Activated CD4-positive, CD25-positive, alpha-beta regulatory T cell treated with anti-CD3 and anti-CD28 coated beads, Interleukin-2, amount 50 U/mL, for 16 hours (primary cell): ENCODE results near the gene GPC1.

Source experiments
- DNase-seq: peaks from one replicate; pipeline ENCODE4 v3.0.0-alpha.2; 2020; ENCODE audit warnings: low read depth, low spot score

GPC1 gene

DNA sequence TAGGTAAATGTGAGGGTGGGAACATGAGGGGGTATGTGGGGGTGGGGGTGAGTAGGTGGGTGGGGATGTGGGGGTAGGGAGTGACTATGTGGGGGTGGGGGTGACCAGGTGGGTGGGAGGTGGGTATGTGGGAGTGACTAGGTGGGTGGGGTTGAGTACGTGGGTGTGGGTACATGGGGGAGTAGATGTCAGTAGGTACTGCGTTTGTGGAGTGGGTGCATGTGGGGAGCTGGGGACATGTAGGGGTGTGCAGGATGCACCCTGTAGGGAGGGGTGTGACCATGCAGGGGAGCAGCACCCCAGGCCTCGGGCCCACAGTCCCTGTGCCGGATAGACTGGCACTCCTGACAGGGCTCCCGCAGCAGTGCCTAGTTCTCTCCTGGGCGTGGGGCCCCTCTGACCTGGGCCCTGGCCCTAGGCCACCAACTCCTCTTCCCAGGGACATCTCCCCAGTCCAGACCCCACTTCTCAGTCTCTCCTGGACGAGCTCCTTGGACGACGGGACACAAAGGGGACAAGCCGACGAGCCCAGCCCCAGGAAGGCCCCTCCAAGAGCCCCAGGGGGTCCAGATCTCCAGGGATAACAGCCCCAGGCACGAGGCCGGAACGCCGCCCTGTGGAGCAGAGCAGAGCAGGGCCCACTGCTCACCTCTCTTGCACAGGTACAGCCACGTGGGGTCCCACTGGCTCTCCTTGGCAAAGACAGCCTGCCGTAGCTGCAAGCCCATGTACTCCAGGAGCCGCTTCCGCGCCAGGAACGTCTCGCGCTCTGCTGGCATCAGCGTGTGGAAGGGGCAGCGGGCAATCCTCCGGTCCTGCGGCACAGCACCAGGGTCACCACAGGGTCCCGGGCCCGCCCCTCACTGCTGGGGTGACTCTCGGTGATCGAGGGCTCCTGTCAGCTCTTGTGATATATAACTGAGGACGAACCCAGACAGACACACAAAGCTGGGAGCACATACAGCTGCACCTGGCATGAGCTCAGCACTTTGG is 64.1 kb downstream of the GPC1 start:
- DNase-seq = no peak

DNA sequence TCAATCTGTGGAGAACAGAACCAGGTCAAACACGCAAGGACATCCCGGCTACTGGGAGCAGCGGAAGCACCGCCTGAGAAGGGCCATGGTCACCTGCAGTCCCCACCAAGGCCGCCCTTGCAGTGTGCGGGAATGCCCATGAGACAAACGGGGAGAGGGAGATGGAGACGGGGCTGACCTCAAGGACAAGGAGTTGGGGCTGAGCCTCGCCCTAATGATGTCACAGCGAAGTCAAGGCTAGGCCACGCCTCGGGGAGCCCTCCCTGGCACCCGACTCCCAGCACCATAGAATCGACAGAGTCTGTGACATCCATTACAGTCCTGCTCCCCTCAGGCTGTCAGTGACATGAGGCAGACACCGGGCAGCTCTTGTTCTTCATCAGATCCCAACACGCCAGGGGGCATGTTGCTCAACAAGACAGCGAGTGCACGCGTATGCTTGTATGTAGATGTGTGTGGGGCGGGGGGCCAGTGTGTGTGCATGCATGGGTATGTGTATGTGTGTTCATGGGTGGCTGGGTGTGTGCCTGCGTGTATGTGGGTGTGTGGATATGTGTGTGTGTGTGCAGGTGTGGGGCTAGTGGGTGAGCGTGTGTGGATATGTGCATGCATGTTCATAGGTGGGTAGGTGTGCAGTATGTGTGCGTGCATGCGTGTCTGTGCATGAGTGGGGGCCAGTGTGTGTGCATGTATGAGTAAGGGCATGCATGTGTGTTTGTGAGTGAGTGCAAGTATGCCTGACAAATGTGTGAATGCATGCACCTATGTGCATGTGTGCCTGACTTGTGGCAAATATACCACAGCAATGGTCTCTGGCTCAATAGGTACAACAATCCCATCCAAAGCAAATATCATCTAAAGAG is 65.3 kb downstream of the GPC1 start:
- DNase-seq = no peak

DNA sequence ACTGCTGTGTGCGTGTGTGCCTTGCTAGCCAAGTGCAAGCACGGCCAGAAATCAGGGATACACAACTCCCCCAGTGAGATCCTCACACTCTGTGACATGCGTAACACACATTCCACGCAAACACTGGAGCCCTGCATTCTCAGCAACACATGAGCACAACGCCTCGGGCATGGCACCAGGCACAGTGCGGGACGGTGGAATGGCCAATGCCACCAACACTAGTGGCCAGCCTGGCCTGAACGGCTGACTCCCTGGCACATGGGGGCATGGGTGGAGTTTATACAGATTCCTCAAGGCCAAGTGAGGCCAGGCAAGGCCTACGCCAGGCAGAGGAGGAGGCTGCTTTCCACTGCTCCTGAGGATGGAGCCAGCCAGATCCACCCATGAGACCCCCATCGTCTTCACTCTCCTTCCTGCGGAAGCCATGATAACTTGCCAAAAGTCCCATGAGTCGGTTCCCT is 66.1 kb downstream of the GPC1 start:
- no peak for DNase-seq

DNA sequence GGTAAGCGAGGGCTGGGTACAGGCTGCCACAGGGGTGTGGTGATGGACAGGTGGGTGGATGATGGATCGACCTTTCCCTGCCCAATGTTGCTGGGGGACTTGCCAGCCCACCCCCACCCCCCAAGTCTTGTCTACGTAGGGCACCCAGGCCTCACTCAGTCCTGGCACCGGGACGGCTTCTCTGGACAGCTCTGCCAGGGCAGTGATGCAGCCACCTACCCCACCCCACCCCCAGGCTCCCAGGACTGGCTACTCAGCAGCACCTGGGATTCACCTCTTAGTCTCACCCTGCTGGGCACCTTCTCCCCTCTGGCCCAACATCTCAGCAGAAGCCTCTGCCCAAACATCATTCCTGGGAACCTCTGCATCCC is 66.6 kb downstream of the GPC1 start:
- no peak for DNase-seq

DNA sequence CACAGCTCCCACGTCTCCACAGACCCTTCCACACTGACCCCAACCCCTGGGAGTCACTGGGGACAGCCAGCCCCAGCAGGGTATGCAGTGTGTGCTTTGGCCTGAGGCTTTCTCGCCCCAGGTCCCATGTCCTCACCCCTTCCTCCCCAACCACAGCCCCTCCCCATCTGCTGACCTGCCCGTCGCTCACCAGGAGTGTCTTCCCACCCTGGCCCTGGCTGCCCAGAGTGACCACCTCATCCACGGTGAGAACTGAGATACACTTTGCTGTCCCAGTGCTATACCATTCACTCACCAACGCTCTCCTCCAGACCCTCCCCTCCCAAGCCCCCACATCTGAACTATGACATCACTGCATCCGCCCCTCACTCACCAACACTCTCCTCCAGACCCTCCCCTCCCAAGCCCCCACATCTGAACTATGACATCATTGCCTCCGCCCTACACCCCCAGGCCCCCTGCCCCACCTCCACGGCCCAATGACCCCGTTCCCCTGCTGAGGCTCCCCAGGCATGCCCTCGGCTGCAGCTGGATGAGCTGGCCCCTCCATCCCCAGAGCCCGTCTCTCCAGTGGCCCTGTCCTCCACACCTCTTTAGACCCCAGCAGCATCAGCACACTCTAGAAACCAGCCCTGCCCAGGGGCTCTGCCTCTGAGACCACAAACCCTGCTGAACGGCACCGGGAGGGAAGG is 67.1 kb downstream of the GPC1 start:
- no peak for DNase-seq

DNA sequence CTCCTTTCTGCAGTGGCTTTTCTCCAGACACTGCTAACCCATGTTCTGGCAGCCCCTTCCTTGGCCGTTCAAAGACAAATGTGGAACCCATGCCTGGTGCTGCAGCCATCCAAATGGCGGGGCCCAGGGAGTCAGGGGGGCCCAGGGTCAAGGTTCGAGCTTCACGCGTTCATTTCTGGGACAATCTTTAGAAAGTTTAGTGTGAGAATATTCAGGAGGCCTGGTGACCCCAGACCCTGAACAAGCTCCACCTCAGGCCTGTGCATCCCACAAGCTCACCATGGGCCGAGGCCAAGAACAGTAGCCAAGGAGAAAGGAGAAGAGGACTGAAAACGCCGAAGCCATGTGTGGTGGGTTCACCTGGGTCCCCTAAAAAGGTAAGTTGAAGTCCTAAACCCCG is 67.9 kb downstream of the GPC1 start:
- DNase-seq = no peak

DNA sequence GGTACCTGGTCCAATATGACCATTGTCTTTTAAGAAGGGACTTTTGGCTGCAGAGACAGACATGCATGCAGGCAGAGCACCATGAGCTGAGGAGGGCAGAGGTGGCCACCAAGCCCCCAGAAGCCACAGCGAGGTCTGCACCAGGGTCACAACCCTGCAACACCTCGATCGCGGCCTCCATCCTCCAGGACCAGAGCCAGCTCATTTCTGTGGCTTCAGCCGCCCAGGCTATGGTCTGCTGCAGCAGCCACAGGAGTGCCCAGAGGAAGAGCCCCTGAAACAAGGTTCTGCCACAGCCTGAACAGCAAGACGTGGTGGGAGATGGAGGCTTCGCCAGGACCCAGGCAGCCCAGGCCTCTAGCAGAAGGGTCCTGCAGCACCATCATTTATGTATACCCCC is 68.4 kb downstream of the GPC1 start:
- no peak for DNase-seq

DNA sequence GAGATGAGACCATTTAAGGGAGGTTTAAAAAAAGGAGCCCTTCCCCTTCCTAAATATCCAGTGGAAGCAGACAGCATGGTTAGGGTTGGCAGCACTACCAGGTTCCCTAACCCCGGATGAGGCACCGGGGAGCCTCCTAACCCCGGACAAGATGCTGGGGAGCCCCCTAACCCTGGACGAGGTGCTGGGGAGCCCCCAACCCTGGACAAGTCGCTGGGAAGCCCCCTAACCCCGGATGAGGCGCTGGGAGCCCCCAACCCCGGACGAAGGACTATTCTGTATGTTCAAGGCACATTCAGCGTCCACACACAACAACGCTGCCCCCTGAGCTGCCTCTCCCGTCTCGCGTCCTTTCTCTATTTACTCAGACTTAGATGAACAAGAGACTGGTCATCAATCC is 70.4 kb downstream of the GPC1 start:
- DNase-seq = no peak

DNA sequence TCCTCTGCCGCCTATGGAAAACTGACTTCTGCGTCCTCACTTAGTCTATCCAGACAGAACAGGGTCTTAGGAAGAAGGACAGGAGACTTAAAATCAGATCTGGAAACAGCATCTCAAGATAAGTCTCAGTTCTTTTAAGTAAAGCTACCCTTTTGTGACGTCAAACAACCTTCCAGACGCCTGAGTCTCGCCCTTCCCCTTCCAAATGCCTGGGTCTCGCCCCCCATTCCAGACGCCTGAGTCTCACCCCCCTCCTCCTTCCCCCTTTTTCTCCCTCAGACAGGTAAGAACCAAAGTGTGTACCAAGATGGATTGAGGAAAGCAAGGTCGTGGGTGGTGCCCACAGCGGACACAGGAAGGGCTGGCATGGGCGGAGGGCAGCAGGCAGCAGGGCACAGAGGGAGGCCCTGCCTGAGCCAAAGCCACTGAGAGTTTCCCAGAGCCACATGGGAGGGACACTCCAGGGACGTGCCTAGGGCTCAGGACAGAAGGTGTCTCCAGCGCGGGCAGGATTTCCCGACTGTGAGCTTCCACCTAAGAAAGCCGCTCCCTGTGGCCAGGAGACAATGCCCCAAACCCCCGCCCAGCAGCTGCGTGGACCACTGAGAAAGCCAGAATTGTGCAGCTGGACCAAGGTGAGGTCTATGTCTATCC is 71.1 kb downstream of the GPC1 start:
- DNase-seq = no peak

DNA sequence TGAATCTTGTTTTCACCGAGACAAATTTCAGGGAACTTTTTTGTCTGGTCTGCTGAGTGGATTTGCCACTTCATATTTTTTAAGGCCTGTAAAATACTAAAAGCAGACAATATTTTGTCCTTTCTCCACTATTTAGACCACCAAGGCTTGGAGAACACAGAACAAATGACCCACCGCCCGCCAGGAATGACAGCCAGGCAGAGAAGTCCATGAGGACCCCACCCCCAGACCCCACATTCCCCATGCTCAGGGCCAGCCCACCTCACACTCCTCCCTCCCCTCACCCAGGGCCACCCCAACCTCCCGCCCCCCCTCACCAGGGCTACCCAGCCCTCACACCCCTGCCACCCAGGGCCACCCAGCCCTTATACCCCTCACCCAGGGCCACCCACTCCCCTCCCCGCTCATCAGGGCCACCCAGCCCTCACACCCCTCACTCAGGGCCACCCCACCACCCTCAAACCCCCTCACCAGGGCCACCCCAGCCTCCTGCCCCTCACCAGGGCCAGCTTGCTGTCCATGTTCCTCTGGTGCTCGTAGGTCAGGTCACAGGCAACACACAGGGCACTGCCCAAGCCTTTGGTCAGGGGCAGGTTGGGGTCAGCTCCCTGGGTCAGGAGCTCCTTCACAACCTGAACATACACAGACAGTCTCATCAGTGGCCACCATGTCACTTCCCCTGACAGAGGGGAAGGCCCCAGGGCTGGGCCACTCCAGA is 71.8 kb downstream of the GPC1 start:
- no peak for DNase-seq

DNA sequence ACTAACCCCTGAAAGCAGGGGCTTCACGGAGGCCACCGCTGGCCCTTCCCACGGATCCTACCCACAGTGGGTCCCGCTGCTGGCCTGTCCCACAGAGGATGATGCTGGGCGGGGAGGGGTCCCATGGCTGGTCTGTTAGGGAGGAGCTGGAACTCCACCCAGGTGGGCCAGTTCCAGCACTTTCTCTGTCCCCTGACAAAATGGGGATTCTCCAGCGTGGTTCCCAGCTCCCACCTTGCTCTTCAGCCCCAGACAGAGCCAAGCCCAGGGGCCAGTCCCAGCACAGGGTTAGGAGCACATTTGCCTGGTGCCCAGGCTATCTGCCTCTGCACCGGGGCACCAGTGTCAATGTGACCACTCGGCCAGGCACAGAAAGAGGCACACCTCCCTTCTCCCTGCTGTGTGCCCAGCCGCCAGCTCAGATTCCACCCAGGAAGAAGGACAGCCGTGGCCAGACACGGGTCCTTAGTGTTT is 72.4 kb downstream of the GPC1 start:
- no peak for DNase-seq

DNA sequence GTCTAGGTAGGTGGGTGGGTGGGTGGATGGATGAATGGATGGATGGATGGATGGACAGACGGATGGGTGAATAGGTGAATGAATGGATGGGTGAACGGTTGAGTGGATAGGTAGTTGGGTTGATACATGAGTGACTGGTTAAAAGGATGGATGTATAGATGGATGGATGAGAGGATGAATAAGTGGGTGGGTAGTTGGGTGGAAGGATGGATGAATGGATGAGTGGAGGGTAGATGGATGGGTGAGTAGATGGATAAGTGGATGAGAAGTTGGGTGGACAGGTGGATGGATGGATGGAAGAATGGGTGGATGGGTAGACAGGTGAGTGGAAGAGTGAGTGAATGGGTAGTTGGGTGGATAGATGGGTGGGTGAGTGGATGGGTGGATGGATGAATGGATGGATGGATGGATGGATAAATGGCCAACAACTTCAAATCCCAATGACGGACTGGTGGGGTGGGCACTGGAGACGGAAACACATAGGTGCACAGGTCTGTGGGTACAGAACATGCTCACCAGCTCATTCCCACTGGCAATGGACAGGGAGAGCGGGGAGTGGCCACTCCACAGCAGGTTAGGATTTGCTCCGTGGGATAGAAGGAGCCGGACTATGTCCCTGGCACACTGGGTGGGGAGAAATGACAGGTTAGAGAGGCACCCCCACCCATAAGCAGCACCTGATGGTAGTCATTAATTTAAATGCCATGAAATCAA is 73.5 kb downstream of the GPC1 start:
- DNase-seq = no peak

DNA sequence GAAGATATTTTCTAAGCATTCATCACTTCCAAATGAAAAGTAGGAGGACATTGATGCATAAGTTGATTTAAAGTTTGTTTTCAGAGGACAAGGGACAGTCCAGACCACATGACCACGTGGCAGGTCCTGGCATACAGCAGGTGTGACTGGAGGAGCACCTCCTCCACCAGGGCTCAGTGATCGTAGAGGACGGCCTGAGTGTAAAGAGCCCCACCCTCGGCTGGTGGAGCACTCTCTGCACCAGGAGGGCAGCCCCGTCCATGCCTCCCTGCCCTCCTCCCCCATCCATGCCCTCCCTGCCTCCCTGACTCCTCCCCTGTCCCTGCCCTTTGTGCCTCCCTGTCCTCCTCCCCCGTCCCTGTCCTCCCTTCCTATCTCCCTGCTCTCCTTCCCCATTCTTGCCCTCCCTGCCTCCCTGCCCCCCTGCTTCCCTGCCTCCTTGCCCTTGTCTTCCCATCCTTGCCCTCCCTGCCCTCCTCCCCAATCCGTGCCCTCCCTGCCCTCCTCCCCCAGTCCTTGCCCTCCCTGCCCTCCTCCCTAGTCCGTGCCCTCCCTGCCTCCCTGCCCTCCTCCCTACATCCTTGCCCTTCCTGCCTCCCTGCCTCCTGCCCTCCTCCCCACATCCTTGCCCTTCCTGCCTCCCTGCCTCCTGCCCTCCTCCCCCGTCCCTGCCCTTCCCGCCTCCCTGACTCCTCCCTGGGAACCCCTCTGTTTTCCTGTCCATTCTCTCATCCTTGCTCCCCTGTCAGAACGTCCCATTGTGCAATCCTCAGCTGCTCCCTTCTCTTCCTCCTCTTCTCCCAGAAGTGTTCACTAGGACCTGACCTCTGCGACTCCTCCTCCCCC is 74.4 kb downstream of the GPC1 start:
- no peak for DNase-seq

DNA sequence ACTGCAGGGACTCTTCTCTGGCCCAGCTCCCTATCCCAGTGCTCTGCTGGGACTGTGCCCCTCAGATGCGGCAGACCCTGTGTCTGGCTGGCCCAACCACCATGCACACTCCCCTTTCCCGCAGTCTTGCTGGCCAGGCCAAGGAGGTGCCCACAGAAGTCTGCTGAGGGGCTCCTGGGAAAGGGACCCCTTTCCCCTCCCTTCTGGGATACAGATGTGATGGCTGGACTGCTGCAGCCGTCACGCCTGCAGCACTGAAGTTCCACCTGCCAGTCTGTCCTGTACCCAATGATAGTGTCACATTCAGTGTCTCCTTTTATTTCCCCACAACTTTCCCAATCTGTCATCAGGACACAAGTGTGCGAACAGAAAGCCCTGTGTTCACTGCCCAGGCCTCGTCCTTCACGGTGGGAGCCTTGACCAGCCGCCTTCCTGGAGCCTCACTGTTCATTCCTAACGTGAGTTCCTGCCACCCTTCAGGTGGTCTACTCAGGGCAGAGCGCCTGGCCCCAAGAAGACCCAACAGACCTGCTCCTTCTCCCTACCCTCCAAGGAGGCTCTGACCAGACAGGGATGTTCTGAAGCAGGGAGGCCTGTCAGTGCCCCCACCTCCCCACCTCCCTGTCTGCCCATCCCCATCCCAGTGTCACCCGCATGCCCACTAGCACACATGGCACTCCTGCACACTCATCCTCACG is 75.2 kb downstream of the GPC1 start:
- DNase-seq = no peak

DNA sequence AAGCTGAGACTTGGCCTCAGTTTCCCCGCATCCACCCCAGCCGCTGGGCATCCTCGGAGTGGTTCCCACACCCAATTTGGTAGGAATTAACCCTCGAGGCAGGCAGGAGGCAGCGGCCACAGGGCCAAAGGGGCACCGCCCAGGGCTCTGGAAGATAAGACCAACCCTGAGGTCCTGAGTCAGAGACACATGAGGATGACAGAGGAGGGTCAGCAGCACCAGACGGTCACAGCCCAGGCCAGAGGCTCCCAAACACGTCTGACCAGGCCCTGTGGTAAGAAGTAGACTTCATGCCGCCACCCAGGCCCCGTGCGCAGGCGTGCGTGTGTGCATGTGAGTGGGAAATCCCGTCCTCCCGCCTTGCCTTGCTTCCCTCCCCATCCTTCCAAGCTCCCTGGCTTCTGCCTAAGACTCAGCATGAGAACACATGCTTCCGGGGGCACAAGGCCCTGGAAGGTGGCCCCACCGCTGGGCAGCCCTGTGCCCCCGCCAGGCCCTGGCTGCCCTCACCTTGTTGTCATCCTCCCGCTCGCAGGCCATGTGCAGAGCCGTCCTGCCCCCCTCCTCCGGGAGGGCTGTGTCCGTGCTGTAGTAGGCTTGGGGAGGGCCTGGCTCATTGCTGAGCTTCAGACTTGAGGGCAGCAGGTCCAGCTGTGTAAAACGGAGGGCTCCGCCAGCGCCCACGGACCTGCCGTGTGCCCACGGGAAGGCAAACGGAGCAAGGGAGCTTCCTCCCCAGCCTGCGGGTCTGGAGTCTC is 76.1 kb downstream of the GPC1 start:
- no peak for DNase-seq

DNA sequence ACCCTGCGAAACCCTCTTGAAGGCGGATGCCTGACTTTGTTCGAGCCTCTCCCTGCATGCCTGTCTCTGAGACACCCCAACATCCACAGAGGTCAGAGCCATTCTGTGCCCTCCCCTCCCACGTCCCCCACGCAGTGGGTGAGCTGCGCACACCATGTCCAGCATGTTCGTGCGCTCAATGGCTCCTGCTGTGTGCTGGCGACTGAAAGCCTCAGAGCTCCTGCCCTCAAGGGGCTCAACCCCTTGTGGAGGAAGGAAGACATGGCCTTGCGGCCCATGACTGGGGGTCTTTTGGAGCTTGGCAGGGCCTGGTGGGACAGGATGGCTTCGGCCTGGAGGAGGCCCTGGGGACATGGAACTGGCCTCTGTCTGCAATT is 76.6 kb downstream of the GPC1 start:
- no peak for DNase-seq

DNA sequence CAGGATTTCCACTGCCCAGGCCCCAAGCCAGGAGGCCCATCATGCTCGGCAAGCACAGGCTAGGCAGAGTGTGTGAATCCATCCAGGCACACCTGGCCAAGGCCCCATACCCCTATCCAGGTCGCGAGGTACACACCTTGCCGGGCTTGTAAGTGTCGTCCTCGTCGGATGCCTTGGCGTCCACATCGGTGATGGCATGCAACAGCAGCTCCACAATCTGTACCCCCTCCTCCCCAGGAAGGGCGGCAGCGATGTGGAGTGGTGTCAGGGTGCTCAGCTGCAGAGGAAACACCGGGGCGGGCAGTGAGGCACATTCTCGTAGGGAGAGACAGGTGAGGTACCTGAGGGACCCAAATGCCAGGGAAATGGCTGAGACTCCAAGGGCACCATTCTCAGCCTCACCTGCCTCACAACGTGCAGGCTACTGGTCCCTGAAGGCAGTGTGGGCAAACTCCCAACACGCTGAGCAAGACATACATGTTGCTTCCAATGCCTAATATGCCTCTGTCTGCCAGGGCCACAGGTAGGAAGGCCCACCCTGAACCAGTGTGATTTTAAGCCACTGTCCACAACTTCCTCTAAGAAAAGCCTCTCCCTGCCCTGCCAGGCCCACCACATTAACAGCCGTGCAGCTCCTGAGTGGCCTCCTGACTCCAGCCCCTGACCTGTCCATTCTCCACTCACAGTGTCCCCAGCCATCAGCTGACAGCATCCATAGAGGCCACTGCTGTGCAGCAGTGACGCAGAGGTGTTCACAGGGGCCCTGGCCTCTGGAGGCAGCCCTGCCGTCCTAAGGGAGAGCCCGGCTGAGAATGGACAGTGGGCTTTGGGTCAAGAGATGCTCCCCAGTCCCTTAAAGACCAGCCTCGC is 77.4 kb downstream of the GPC1 start:
- no peak for DNase-seq
